Osteocyte (in vitro differentiated cells): ENCODE data around the gene ETV6. TPM values are rescaled to one million over a fixed set of nuclear protein-coding genes. Genes with fewer than 3 reads are reported as not detected.

Experiments used
- DNase-seq: peaks from one replicate; pipeline ENCODE4 v3.0.0; 2021; ENCODE audit warnings: mixed read lengths; ENCODE audit not compliant: unreplicated experiment; ENCODE audit errors: extremely low spot score
- H3K27ac Mint-ChIP-seq: one replicate; pipeline ENCODE4 v1.8.0; 2021; ENCODE audit warnings: mild to moderate bottlenecking, mixed read lengths; ENCODE audit not compliant: unreplicated experiment
- H3K27me3 Mint-ChIP-seq: one replicate; pipeline ENCODE4 v1.8.0; 2021; ENCODE audit warnings: mixed read lengths; ENCODE audit not compliant: unreplicated experiment
- H3K36me3 Mint-ChIP-seq: one replicate; pipeline ENCODE4 v1.8.0; 2021; ENCODE audit warnings: mixed read lengths; ENCODE audit not compliant: unreplicated experiment
- H3K4me1 Mint-ChIP-seq: one replicate; pipeline ENCODE4 v1.8.0; 2021; ENCODE audit warnings: mixed read lengths; ENCODE audit not compliant: unreplicated experiment
- H3K4me3 Mint-ChIP-seq: one replicate; pipeline ENCODE4 v1.8.0; 2021; ENCODE audit warnings: mild to moderate bottlenecking, moderate library complexity, mixed read lengths; ENCODE audit not compliant: unreplicated experiment
- H3K9me3 Mint-ChIP-seq: one replicate; pipeline ENCODE4 v1.8.0; 2021; ENCODE audit warnings: mixed read lengths; ENCODE audit not compliant: unreplicated experiment
- CTCF ChIP-seq: fragments of 200-600 bp; sonication (generic); IDR thresholded peaks from 2 replicates; pipeline ENCODE4 v1.5.0; 2021; ENCODE audit warnings: antibody characterized with exemption, mild to moderate bottlenecking, moderate library complexity
- total RNA-seq: library from RNA; stranded (reverse); gene quantifications from 2 replicates; pipeline ENCODE4 v1.2.1, GENCODE V29; 2021

The ETV6 gene
- total RNA-seq, 1 donor from 2014 or later, result 24.4 TPM

- Mint-ChIP-seq H3K4me3 (no peak overlapping the region), H3K27ac (peak overlapping the region; percentile 85), H3K27me3 (no peaks in the 10 kb centered on the region), H3K4me1 (peaks cover 49% of the 10 kb centered on the region), H3K36me3 (peaks cover 2% of the 10 kb centered on the region), H3K9me3 (no peaks in the 10 kb centered on the region)
- DNase-seq, result no peak
- no peak for TF ChIP-seq CTCF
Measured at GRCh38 chr12:11752403-11753149, 103.1 kb downstream of the ETV6 start.

- Mint-ChIP-seq H3K27ac (peak overlapping the region; percentile 85), H3K27me3 (no peaks in the 10 kb centered on the region), H3K9me3 (no peaks in the 10 kb centered on the region), H3K36me3 (peaks cover 2% of the 10 kb centered on the region), H3K4me3 (no peak overlapping the region), H3K4me1 (peaks cover 49% of the 10 kb centered on the region)
- no peak for TF ChIP-seq CTCF
- no peak for DNase-seq
Measured at GRCh38 chr12:11753150-11753499, 103.7 kb downstream of the ETV6 start.

GRCh38 chr12:11753826-11754225 is 104.4 kb downstream of the ETV6 start:
- Mint-ChIP-seq H3K4me1 (peaks cover 54% of the 10 kb centered on the region), H3K4me3 (no peak overlapping the region), H3K27ac (peak overlapping the region; percentile 85), H3K36me3 (peaks cover 4% of the 10 kb centered on the region), H3K9me3 (no peaks in the 10 kb centered on the region), H3K27me3 (no peaks in the 10 kb centered on the region)
- no peak for TF ChIP-seq CTCF
- no peak for DNase-seq

- no peak for TF ChIP-seq CTCF
- H3K36me3 Mint-ChIP-seq, result peaks cover 4% of the 10 kb centered on the region
- H3K27ac Mint-ChIP-seq, result peak overlapping the region; percentile 85
- H3K9me3 Mint-ChIP-seq, result no peaks in the 10 kb centered on the region
- H3K4me3 Mint-ChIP-seq, result no peak overlapping the region
- no peak for DNase-seq
- H3K4me1 Mint-ChIP-seq, result peaks cover 59% of the 10 kb centered on the region
- no peaks in the 10 kb centered on the region for H3K27me3 Mint-ChIP-seq
Measured at GRCh38 chr12:11754256-11754655, 104.8 kb downstream of the ETV6 start.

GRCh38 chr12:11755302-11755930 is 105.9 kb downstream of the ETV6 start:
- Mint-ChIP-seq H3K4me3 (peak overlapping the region; percentile 1), H3K4me1 (peaks cover 65% of the 10 kb centered on the region), H3K9me3 (no peaks in the 10 kb centered on the region), H3K27ac (peak overlapping the region; percentile 85), H3K36me3 (peaks cover 9% of the 10 kb centered on the region), H3K27me3 (no peaks in the 10 kb centered on the region)
- DNase-seq, result no peak
- no peak for TF ChIP-seq CTCF
